ENCODE data around the gene SPTBN1.
A peak's percentile ranks its signal among the peaks of the same experiment; 100 is the strongest.

SPTBN1 gene

GRCh38 chr2:54646170-54646927 lies 190.2 kb downstream of the SPTBN1 start:
- DNase-seq (ENCODE audit: low read depth in 1 of 2, low spot score in 1 of 2), result no peak

GRCh38 chr2:54648256-54648655 lies 192.1 kb downstream of the SPTBN1 start:
- DNase-seq (ENCODE audit: low read depth in 1 of 2, low spot score in 1 of 2), result no peak

- DNase-seq (ENCODE audit: low read depth in 1 of 2, low spot score in 1 of 2), result no peak
Observed at GRCh38 chr2:54649191-54649590, 193.1 kb downstream of the SPTBN1 start.

- DNase-seq (ENCODE audit: low read depth in 1 of 2, low spot score in 1 of 2), result no peak
Observed at GRCh38 chr2:54649633-54650032, 193.5 kb downstream of the SPTBN1 start.

GRCh38 chr2:54650612-54651011 lies 194.5 kb downstream of the SPTBN1 start:
- DNase-seq (ENCODE audit: low read depth in 1 of 2, low spot score in 1 of 2), result no peak

GRCh38 chr2:54651291-54651690 lies 195.2 kb downstream of the SPTBN1 start:
- no peak for DNase-seq (ENCODE audit: low read depth in 1 of 2, low spot score in 1 of 2)

GRCh38 chr2:54652540-54652939 lies 196.4 kb downstream of the SPTBN1 start:
- DNase-seq (ENCODE audit: low read depth in 1 of 2, low spot score in 1 of 2), result no peak

GRCh38 chr2:54653572-54654204 lies 197.6 kb downstream of the SPTBN1 start:
- no peak for DNase-seq (ENCODE audit: low read depth in 1 of 2, low spot score in 1 of 2)

GRCh38 chr2:54655046-54655809 lies 199.1 kb downstream of the SPTBN1 start:
- DNase-seq (ENCODE audit: low read depth in 1 of 2, low spot score in 1 of 2), result no peak

- DNase-seq (ENCODE audit: low read depth in 1 of 2, low spot score in 1 of 2), result no peak
Observed at GRCh38 chr2:54656863-54657262, 200.7 kb downstream of the SPTBN1 start.

- peak in 1 of 2 donors; percentile 10 for DNase-seq (ENCODE audit: low read depth in 1 of 2, low spot score in 1 of 2)
Observed at GRCh38 chr2:54657664-54658083, 201.5 kb downstream of the SPTBN1 start.

GRCh38 chr2:54658564-54659071 lies 202.5 kb downstream of the SPTBN1 start:
- DNase-seq (ENCODE audit: low read depth in 1 of 2, low spot score in 1 of 2), result no peak

- DNase-seq (ENCODE audit: low read depth in 1 of 2, low spot score in 1 of 2), result no peak
Observed at GRCh38 chr2:54659527-54659926, 203.4 kb downstream of the SPTBN1 start.

- DNase-seq (ENCODE audit: low read depth in 1 of 2, low spot score in 1 of 2), result no peak
Observed at GRCh38 chr2:54660752-54661151, 204.6 kb downstream of the SPTBN1 start.

- no peak for DNase-seq (ENCODE audit: low read depth in 1 of 2, low spot score in 1 of 2)
Observed at GRCh38 chr2:54663424-54664030, 207.4 kb downstream of the SPTBN1 start.

GRCh38 chr2:54664238-54664786 lies 208.2 kb downstream of the SPTBN1 start:
- no peak for DNase-seq (ENCODE audit: low read depth in 1 of 2, low spot score in 1 of 2)

GRCh38 chr2:54665436-54665856 lies 209.3 kb downstream of the SPTBN1 start:
- DNase-seq (ENCODE audit: low read depth in 1 of 2, low spot score in 1 of 2), result no peak

- no peak for DNase-seq (ENCODE audit: low read depth in 1 of 2, low spot score in 1 of 2)
Observed at GRCh38 chr2:54666131-54666633, 210.1 kb downstream of the SPTBN1 start.

- no peak for DNase-seq (ENCODE audit: low read depth in 1 of 2, low spot score in 1 of 2)
Observed at GRCh38 chr2:54666634-54667265, 210.6 kb downstream of the SPTBN1 start.

GRCh38 chr2:54667266-54667639 lies 211.1 kb downstream of the SPTBN1 start:
- no peak for DNase-seq (ENCODE audit: low read depth in 1 of 2, low spot score in 1 of 2)
